GM12878 (cell line): ENCODE results near the gene ZNF574. TPM values are rescaled to one million over a fixed set of nuclear protein-coding genes. Genes with fewer than 3 reads are reported as not detected.

Experiments used
- ATAC-seq: fragments of 200-7000 bp; cut with Tn5 transposase; 3 replicates; pipeline ENCODE4 v1.9.1; 2020; ENCODE audit warnings: mild to moderate bottlenecking, moderate library complexity
- BruUV-seq: library from RNA; stranded (reverse); fragments of 400-500 nt; replicated peaks from 2 replicates; lab custom pipeline; 2021; lab: Mats Ljungman, UMichigan
- CTCF ChIA-PET: fragments of 300-600 bp; sonication (Branson Sonifier 250); formaldehyde crosslinking; extraction: SDS; loops from one replicate; lab custom pipeline; 2021; ENCODE audit warnings: inconsistent platforms; lab: Yijun Ruan, JAX
- POLR2A ChIA-PET: fragments of 350-600 bp; formaldehyde crosslinking; extraction: SDS; loops from one replicate; lab custom pipeline; 2021; ENCODE audit warnings: inconsistent platforms; lab: Charles Lee
- RAD21 ChIA-PET: fragments of 300-600 bp; sonication (Branson Sonifier 250); formaldehyde crosslinking; loops from one replicate; lab custom pipeline; 2023; ENCODE audit warnings: antibody characterized with exemption; ENCODE audit not compliant: unreplicated experiment; lab: Charles Lee
- SMC1A ChIA-PET: fragments of 300-600 bp; sonication (Branson Sonifier 250); formaldehyde crosslinking; loops from one replicate; lab custom pipeline; 2023; ENCODE audit not compliant: unreplicated experiment, uncharacterized antibody; lab: Charles Lee
- DNase-seq: peaks from one replicate; pipeline ENCODE4 v3.0.0-alpha.2; 2011; ENCODE audit warnings: low read depth, low spot score
- FAIRE-seq: peaks from 3 replicates; lab custom pipeline; 2011; peaks lifted over from hg19 to GRCh38; lab: Jason Lieb, UNC
- H2AFZ ChIP-seq: 2 replicates; pipeline ENCODE4 v1.6.0; 2011; ENCODE audit warnings: low read depth, low read length, control low read depth; ENCODE audit not compliant: control insufficient read depth
- H3K27ac ChIP-seq: 2 replicates; pipeline ENCODE4 v1.5.1; 2011; ENCODE audit warnings: control low read depth; ENCODE audit not compliant: control insufficient read depth, insufficient read depth
- H3K27me3 ChIP-seq, 2 experiments: replicated peaks in 1 of 2; 2 replicates each; pipeline versions ENCODE4 v1.6.0 to v1.6.1; 2011; ENCODE audit warnings: low read length in 1 of 2; ENCODE audit not compliant: control insufficient read depth in 2 of 2, insufficient read depth in 2 of 2
- H3K36me3 ChIP-seq, 2 experiments: 2 replicates each; pipeline ENCODE4 v1.5.1; 2011; ENCODE audit warnings: low read length in 1 of 2; ENCODE audit not compliant: control insufficient read depth in 2 of 2, insufficient read depth in 2 of 2
- H3K4me1 ChIP-seq: 2 replicates; pipeline ENCODE4 v1.6.1; 2011; ENCODE audit warnings: mild to moderate bottlenecking, low read length, moderate library complexity, mixed read lengths; ENCODE audit not compliant: control insufficient read depth, insufficient read depth
- H3K4me2 ChIP-seq: 2 replicates; pipeline ENCODE4 v1.6.0; 2011; ENCODE audit warnings: control low read depth; ENCODE audit not compliant: control insufficient read depth, insufficient read depth
- H3K4me3 ChIP-seq: fragments of 200-600 bp; sonication (generic); 2 replicates; pipeline ENCODE4 v1.5.1; 2016
- H3K79me2 ChIP-seq: 2 replicates; pipeline ENCODE4 v1.6.0; 2011; ENCODE audit warnings: low read length; ENCODE audit not compliant: control insufficient read depth, insufficient read depth
- H3K9ac ChIP-seq: 2 replicates; pipeline ENCODE4 v1.8.0; 2011; ENCODE audit warnings: low read length, control low read depth, mixed read lengths; ENCODE audit not compliant: control insufficient read depth, insufficient read depth
- H3K9me3 ChIP-seq: replicated peaks from 3 replicates; pipeline ENCODE4 v1.5.1; 2011; ENCODE audit warnings: mild to moderate bottlenecking, low read length; ENCODE audit not compliant: control insufficient read depth, insufficient read depth
- H4K20me1 ChIP-seq: 2 replicates; pipeline ENCODE4 v1.6.0; 2011; ENCODE audit not compliant: control insufficient read depth, insufficient read depth
- ASH2L ChIP-seq: fragments of 300-600, 200-600 bp; sonication (generic); IDR thresholded peaks from 2 replicates; pipeline ENCODE4 v1.6.1; 2017; ENCODE audit warnings: low read depth, mild to moderate bottlenecking, borderline replicate concordance
- BACH1 ChIP-seq: fragments of 450-650 bp; IDR thresholded peaks from 2 replicates; pipeline ENCODE4 v1.6.1; 2017; ENCODE audit warnings: mild to moderate bottlenecking, borderline replicate concordance
- HCFC1 ChIP-seq: fragments of 150-350 bp; IDR thresholded peaks from 2 replicates; pipeline ENCODE4 v1.6.1; 2014; ENCODE audit warnings: low read length
- IKZF2 ChIP-seq, 2 experiments: fragments of 450-650 bp; IDR thresholded peaks; 2 replicates each; pipeline ENCODE4 v1.6.1; 2017; ENCODE audit warnings: mild to moderate bottlenecking in 2 of 2, moderate library complexity in 2 of 2
- PAX5 ChIP-seq: IDR thresholded peaks from 2 replicates; pipeline ENCODE4 v1.6.1; 2011; ENCODE audit warnings: low read depth, low read length, borderline replicate concordance
- RAD21 ChIP-seq: IDR thresholded peaks from 2 replicates; pipeline ENCODE4 v1.6.1; 2011; ENCODE audit warnings: mild to moderate bottlenecking, low read depth, low read length, moderate library complexity; ENCODE audit not compliant: insufficient read depth
- RAD51 ChIP-seq: fragments of 450-650 bp; IDR thresholded peaks from 2 replicates; pipeline ENCODE4 v1.6.1; 2016; ENCODE audit warnings: moderate library complexity, mild to moderate bottlenecking, inconsistent platforms
- RELA ChIP-seq: fragments of 450-650 bp; IDR thresholded peaks from 2 replicates; pipeline ENCODE4 v1.8.0; 2014; ENCODE audit warnings: borderline replicate concordance; ENCODE audit not compliant: partially characterized antibody
- ZNF274 ChIP-seq: IDR thresholded peaks from one replicate; pipeline ENCODE4 v1.8.0; 2011; ENCODE audit not compliant: insufficient read length, insufficient read depth
- ZNF622 ChIP-seq: fragments of 450-650 bp; IDR thresholded peaks from 2 replicates; pipeline ENCODE4 v1.6.1; 2017; ENCODE audit warnings: mild to moderate bottlenecking, inconsistent platforms
- WGBS: methylation state at CpG from one replicate; pipeline ENCODE4 v1.1.6; 2016; ENCODE audit warnings: low lambda C conversion rate; ENCODE audit not compliant: insufficient replicate concordance, insufficient coverage; ENCODE audit errors: missing lambda C conversion rate; 5-methylcytosine and 5-hydroxymethylcytosine counted together
- in situ Hi-C: fragments of 300-500 bp; cut with MboI; formaldehyde crosslinking; loops from 9 replicates; pipeline ENCODE4 v1.14.3; 2018; ENCODE audit warnings: mixed read lengths
- intact Hi-C: fragments of 100-400 bp; cut with micrococcal nuclease; formaldehyde crosslinking; loops from one replicate; pipeline ENCODE4 v1.14.2; 2022; ENCODE audit not compliant: unreplicated experiment
- polyA plus RNA-seq, 11 experiments: library from polyadenylated mRNA; depleted of rRNA in 4 of 11; unstranded in 6 of 11; stranded (reverse) in 5 of 11; fragments of >200 nt; fragmentation: Nextera tagmentation in 4 of 11; fragmentation: Illumina TruSeq in 1 of 11; extraction: Ambion mirVana in 4 of 11; extraction: Trizol in 1 of 11; gene quantifications; 1 replicate in 1 of 11; 2 replicates in 10 of 11; pipeline versions ENCODE4 v1.2.1 to v1.2.3, GENCODE V29; 2011 to 2016; ENCODE audit warnings: inconsistent platforms in 2 of 11, missing spikeins in 2 of 11, low read depth in 1 of 11
- total RNA-seq, 4 experiments: library from RNA; depleted of rRNA in 3 of 4; stranded (reverse); fragments of >200 nt in 3 of 4; fragmentation: Illumina TruSeq in 1 of 4; extraction: Trizol in 1 of 4; gene quantifications; 2 replicates each; pipeline versions ENCODE4 v1.2.1 to v1.2.3, GENCODE V29; 2013 to 2021
- TF ChIP-seq, protein P1 (sequence below), 3 experiments: IDR thresholded peaks in 2 of 3; conservative IDR thresholded peaks in 1 of 3; 2 replicates each; pipeline ENCODE4 v1.5.1; 2011; ENCODE audit warnings: low read depth in 3 of 3, low read length in 3 of 3, mild to moderate bottlenecking in 3 of 3, control low read depth in 2 of 3, moderate library complexity in 2 of 3, inconsistent platforms in 1 of 3, mixed read lengths in 1 of 3; ENCODE audit not compliant: control insufficient read depth in 2 of 3, insufficient read depth in 1 of 3; ENCODE audit errors: extremely low read depth in 1 of 3

The ZNF574 gene
- total and polyA plus RNA-seq, 10 of the 15 experiments (the other 5 are each of a cell fraction or from before 2014, with no cell fraction given), result 0.32 to 25.6 (median 11.4) TPM

DNA sequence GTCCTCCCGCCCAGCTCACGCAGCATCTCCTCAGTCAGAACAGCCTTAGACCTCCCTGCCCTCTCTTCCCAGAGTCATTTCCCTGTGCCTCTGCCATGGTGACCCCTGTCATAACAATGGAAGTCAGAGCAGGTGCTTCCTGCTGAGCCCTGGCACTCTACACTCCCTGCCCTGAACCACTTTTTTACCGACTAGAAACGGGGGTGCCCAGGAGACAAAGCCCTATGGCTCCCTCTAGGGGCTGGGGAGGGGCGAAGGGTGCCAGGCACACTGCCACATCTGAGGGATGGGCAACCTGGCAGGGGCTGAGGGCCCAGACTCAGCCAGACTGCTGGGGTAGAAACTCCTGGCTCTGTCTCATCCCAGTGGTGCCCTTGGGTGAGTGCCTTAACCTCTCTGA lies 16.4 kb downstream of the ZNF574 start:
- H3K27me3 ChIP-seq, result no peaks in the 10 kb centered on the region
- no peak overlapping the region for H3K4me3 ChIP-seq
- ChIA-PET POLR2A (no interaction called here), SMC1A (interaction anchor here (1.1 kb wide), 1 partner anchor 11 kb away, joined by 3 read pairs; no protein-coding TSS in a partner anchor), RAD21 (no interaction called here)
- H3K9me3 ChIP-seq, result no peaks in the 10 kb centered on the region
- 54% methylated on average over 5 of the region's 5 CpGs for WGBS
- BruUV-seq, result no TSS peak
- DNase-seq (no peak), ATAC-seq (peak; percentile 73)
- H3K9ac ChIP-seq, result no peak overlapping the region
- H3K4me2 ChIP-seq, result no peak overlapping the region
- no peak overlapping the region for H3K27ac ChIP-seq
- TF ChIP-seq, protein P1, sequence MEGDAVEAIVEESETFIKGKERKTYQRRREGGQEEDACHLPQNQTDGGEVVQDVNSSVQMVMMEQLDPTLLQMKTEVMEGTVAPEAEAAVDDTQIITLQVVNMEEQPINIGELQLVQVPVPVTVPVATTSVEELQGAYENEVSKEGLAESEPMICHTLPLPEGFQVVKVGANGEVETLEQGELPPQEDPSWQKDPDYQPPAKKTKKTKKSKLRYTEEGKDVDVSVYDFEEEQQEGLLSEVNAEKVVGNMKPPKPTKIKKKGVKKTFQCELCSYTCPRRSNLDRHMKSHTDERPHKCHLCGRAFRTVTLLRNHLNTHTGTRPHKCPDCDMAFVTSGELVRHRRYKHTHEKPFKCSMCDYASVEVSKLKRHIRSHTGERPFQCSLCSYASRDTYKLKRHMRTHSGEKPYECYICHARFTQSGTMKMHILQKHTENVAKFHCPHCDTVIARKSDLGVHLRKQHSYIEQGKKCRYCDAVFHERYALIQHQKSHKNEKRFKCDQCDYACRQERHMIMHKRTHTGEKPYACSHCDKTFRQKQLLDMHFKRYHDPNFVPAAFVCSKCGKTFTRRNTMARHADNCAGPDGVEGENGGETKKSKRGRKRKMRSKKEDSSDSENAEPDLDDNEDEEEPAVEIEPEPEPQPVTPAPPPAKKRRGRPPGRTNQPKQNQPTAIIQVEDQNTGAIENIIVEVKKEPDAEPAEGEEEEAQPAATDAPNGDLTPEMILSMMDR (IDR thresholded peaks at IDR 0.05 in 2 of 3, conservative IDR thresholded peaks at IDR 0.05 in 1 of 3; ENCODE audit: control insufficient read depth in 2 of 3, extremely low read depth in 1 of 3, insufficient read depth in 1 of 3, low read depth in 3 of 3, low read length in 3 of 3), result peak; percentile 59 to 71 (median 60)
- TF ChIP-seq RAD51 (no peak), RAD21 (peak; percentile 40; the same call in 1 of the 2 replicates)
- TF ChIP-seq, all 136 proteins: peak for 2
- FAIRE-seq, result no peak
- H4K20me1 ChIP-seq, result no peaks in the 10 kb centered on the region
- intact Hi-C loops (no loop called here), in situ Hi-C loops (no loop called here)
- peaks cover 40% of the 10 kb centered on the region for H3K4me1 ChIP-seq
- peaks cover 20 to 31% of the 10 kb centered on the region in 2 experiments for H3K36me3 ChIP-seq
- no peaks in the 10 kb centered on the region for H3K79me2 ChIP-seq
- no peak overlapping the region for H2AFZ ChIP-seq
- CTCF ChIA-PET, result no interaction called here

DNA sequence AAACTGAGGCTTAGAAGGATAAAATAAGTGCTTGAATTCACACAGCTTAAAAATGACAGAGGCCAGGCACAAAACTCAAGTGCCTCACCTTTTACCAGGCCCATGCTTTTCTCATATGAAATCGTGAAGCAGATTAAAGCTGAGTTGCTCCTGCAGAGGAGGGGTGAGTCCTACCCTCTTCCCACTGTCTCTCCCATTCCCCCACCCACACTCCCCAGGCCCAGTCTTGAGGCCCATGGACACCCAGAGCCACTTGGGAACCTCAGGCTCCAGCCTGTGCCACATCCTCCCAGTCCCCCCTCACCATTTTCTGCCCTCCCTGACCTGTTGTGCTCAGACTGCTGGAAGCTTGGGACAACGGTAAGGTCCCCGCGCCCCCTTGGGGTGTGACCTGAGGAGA lies 17.5 kb downstream of the ZNF574 start:
- H3K4me3 ChIP-seq, result no peak overlapping the region
- no peak overlapping the region for H3K9ac ChIP-seq
- SMC1A ChIA-PET, result no interaction called here
- H3K27ac ChIP-seq, result no peak overlapping the region
- no peaks in the 10 kb centered on the region for H4K20me1 ChIP-seq
- no peak overlapping the region for H2AFZ ChIP-seq
- BruUV-seq, result no TSS peak
- DNase-seq (no peak), ATAC-seq (no peak), FAIRE-seq (no peak)
- no peaks in the 10 kb centered on the region for H3K79me2 ChIP-seq
- RAD21 ChIA-PET, result no interaction called here
- CTCF ChIA-PET, result no interaction called here
- intact Hi-C loops (no loop called here), in situ Hi-C loops (no loop called here)
- POLR2A ChIA-PET, result no interaction called here
- 80% methylated on average over 4 of the region's 4 CpGs for WGBS
- H3K9me3 ChIP-seq, result no peaks in the 10 kb centered on the region
- TF ChIP-seq HCFC1 (no peak), RELA (no peak), ZNF274 (no peak), IKZF2 (IDR thresholded peaks at IDR 0.05) (no peak), BACH1 (no peak), ASH2L (no peak), PAX5 (no peak), ZNF622 (no peak)
- H3K4me1 ChIP-seq, result peaks cover 32% of the 10 kb centered on the region
- no peaks in the 10 kb centered on the region for H3K27me3 ChIP-seq
- peaks cover 22 to 31% of the 10 kb centered on the region in 2 experiments for H3K36me3 ChIP-seq
- H3K4me2 ChIP-seq, result no peak overlapping the region
